Fibroblast of skin of right biceps (primary cell): Measurements from ENCODE around the gene DENND1A.
"Not testable (repeated sequence)": the region's sequence is repeated elsewhere in the genome, so short reads cannot be mapped to it uniquely, and the experiment has no call there.

Source experiments
- DNase-seq: peaks from one replicate; pipeline ENCODE4 v3.0.0-alpha.2; 2013

DENND1A gene

DNA sequence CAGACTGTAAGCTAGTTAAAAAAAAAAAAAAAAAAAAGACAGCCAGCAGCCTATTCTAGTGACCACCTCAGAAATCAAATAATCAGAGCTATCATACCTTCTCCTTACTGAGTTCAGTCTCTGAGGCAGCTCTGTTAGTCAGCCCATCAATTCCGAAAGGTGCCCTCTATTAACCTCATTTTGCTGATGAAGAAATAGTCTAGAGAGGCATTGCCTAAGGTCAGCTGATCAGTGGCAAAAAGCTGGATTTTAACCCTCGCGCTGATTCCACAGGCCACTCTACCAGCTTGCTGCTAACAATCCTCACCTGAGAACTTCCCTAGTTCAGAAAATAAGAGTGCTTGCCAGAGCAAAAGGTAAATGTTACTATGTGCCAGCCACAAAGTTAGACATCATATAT is 172.0 kb downstream of the DENND1A start:
- DNase-seq, result no peak

DNA sequence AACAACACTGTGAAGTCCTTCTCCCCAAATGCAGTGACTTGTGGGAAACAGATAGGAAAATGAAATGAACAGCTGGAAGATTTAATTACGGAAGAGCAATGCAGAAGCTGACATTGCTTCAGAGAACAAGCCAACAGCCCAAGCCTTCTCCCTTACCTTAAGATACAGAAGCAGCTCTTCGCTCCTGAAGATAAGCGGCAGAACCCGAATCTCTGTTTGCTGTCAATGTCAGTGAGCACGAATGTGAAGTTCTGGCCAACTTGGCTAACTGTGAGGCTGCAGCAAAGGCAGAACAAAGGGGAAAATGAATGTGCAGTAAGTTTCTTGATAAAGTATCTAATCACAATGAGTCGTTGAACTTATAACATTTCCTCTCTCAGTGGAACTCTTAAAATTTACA is 172.4 kb downstream of the DENND1A start:
- DNase-seq, result no peak

DNA sequence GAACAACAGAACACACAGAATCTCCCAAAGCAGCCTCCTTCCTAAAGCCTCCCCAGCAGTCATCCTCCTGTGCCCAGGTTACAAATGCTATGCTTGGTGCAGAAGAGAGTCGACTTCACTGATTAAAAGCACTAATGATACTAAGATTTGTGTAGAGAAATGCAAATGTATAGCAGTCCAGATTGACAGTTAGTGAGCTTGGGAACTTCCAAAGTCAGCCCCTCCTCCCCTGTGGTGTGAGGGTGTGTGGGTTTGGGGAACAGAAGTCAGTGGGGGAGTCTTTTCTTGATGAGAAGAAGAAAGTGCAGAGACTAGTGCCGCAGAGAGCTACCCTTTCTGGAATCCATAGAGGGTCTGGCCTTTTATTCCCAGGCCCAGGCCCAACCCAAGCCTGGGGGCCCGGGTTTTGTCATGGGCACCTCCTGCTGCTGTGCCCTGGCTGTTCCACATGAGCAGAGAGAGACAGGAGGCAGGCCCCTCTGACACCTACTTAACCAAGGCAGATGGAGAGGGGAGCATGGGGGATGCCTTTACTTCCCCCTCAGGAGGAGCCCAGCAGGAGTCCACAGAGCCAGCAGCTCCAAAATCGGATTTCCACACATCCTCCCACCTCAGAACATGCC is 173.3 kb downstream of the DENND1A start:
- DNase-seq, result no peak

DNA sequence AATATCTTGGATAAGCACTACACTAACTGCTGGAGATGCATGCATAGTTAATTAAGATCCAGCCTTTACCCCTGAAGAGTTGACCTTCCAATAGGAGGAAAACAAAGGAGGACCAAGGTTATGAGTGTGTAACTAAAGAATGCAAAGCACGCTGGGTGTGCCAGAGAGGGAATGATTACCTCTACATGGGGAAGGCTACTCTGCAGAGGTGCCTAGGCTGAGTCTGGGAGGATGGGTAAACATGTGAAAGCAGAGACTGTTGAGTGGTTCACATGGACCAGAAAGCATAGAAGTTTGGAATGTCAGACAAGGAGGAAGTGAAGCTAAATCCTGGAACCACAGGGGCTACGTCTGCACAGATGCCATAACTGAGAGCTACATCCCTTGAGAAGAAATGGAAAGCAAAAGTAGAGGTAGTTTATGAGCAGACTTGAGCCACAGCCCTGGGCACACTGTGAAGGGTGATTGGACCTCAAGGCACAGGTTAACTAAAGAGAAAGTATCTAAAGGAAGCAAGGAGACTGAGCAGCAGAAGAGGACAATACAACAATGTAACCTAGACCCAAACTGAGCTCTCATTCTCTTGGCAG is 176.2 kb downstream of the DENND1A start:
- no peak for DNase-seq

DNA sequence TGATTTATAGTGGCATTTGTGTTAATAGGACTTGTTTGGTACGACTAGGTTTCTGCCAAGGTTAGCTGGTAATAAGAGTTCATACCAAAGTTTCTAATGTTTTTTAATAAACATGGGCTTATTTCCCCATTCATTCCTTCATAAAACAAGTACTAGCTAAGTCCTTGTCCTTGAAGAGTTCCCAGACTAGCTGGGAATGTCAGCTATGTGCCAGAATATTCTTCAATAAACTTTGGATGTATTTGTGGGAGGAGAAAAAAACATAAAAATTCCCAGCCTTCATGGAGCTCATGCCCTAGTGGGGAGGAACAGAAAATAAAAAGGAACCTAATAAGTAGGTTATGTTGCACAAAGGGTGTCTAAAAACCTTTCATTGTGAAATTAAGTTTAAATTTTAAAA is 176.9 kb downstream of the DENND1A start:
- peak; percentile 24 for DNase-seq

DNA sequence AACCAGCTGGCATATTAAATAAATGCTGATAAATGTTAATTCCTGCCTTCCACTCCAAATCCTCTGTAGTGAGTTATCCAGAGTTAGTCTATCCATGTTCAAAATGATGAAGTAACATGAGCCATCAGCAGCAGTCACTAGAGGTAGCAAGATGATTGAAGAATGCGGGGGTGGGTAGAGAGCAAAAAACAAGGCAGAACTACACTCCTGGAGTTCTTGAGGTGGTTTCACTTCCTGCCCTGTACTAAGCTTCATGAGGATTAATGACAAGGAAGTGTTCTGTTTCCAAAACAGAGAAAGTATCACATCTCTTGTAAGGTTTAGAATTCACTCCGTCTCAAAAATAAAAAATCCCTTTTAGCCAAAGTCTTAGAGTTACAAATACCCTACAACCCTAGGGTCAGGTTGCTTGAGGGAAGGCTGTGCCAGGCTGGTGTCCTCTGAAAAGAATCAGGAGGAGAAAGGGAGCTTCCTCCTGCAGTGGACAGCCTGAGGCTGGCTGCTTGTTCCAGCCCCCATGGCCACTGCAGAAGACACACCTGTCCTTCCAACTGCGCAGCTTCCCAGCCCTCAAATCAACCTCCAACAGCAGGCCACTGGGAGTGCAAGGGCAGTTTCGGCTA is 180.2 kb downstream of the DENND1A start:
- peak; percentile 28 for DNase-seq

DNA sequence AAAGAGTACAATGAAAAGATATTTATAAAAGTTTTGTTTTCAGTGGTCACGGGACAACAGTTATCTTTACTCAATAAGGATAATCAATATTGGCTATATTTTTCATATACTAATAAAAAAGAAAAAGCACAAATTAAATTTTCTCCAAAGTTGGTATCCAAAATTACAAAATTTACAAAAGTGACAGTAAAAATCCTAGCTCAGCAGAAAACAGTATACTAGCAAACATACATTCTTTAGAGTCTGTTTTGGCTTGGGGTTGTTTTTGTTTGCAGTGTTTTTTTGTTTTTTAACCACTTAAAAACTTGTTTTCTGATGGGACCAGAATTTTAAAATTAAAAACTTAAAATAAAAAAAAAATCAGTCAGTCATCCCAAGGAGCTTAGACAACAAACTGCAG is 183.2 kb downstream of the DENND1A start:
- DNase-seq, result no peak

DNA sequence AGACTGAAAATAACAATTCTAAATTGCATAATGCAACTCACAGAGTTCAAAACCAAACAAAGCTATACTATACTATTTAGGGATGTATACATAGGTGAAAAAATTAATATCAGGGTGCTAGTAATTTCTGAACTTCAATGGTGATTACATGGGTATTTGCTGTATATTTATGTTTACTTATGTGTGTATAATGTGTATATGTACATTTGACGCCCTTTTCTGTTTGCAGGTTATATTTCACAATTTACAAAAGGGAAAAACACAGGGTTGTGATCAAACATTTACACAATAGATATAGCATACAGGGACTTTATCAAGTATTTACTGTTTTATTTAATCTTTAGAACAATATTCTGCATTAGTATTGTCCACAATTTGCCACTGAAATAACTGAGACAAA is 184.0 kb downstream of the DENND1A start:
- no peak for DNase-seq

DNA sequence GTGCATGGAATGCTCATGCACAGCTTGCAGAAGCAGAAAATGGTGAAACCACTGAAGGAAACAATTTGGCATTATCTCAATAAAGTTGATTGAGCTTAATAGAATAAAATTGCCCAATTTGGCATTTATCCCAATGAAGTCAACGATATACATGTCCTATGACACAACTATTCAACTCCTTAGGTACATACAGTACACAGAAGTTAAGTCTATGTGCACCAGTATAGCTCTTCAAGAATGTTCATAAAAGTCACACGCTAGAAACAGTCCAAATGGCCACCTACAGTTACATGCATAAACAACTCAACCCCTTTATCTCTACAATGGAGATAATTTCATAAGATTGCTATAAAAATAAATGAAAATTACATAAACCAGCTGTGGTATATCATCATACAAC is 184.5 kb downstream of the DENND1A start:
- no peak for DNase-seq

DNA sequence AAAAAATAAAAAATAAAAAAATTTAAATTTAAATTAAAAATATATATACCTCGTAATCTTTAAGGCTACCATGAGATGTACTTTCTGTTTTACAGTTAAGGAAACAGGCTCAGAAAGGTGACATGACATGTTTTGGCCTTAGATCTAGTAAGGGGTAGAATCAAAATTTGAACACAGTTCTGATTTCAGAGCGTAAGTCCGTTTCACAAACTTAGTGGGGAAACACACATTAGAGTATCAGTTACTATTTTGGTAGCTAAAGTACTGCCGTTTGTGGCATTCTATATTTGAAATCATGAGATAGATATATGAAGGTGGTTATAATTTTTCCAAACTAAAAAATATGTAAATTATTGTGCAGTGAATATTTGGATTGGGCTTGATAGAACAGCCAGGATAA is 186.2 kb downstream of the DENND1A start:
- DNase-seq, result no peak

DNA sequence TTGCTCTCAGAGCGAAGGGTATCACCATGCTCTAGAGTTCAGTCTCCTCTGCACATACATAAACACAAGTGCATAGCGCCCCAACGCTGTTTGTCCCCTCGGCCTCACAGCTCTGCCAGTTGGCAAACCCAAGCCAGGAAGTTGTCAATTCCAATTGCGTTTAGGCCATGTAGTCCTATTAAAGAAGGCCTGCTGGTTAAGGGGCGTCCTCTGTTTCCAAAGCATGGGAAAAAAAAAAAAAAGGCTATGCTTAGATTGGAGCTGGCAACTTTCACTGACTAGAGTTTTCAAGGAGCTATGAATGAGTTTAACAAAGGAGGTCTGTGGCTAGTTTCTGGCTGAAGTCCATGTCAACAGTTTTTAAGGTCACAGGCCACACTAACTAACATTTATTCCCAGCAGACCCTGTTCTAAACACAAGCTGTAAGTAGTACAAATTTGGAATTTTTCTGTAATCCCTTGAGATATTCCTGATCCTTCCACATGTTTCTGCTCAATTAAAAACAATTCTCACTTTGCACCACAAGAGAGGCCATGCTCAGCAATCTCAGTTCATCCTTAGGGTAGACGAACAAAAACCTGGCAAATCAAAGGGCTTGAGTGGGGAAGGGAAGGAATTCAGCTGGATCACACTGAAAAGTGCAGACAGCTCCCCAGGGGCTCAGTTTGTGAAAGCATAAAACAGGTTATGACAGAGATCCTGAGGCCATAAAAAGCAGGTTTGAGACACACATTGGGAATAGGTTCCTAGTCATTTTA is 187.7 kb downstream of the DENND1A start:
- no peak for DNase-seq

DNA sequence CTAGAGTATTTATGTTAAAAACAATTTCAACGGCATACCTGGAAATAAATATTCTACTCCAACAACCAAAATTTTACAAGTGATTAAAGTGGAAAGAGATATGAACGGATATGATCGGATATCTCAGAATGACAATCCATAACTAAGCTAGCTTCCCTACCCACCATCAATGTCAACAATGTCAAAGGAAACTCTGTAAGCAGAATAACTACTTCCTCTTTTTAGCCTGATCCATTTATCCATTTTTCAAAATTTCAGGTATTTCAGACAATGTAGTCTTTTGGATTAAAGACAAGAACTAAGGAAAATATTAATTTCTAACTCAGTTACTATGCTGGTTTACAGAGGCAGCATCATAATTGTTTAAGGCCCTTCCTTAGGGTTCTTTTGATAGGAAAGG is 188.7 kb downstream of the DENND1A start:
- DNase-seq, result no peak

DNA sequence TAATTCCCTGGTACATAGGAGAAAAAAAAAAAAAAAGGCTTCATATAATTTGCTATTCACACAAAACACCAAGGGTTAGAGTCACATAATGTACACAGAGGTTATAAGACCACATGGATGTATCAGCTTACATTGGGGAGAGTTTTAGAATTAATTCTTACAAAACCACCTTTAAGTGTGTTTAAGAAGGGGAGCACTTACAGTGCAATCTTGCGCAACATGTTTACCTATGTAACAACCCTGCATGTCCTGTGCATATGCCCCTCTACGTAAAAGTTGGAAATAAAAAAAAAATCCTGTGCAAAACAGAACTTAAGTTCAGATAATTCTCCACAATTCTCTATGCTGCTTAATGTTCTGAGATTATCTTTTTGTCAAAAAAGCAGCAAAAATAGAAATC is 190.0 kb downstream of the DENND1A start:
- DNase-seq, result no peak

DNA sequence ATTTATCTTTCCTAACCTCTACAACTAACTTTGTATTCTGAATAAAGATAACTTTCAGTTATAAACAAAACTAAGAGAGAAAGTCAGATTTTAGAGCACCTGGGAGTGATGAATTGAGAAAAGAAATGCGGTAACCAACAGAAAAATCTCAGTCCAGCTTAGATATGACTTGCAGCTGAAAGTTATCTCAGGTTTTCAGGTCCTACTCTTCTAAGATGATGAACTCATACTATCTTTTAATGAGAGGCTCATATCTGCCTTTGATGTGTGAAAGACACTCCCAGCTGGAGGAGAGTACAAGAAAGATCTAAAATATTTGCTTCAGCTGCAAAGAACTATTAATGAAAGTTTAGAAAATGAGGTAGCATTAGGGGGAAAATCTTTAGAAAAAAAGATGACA is 190.5 kb downstream of the DENND1A start:
- no peak for DNase-seq

DNA sequence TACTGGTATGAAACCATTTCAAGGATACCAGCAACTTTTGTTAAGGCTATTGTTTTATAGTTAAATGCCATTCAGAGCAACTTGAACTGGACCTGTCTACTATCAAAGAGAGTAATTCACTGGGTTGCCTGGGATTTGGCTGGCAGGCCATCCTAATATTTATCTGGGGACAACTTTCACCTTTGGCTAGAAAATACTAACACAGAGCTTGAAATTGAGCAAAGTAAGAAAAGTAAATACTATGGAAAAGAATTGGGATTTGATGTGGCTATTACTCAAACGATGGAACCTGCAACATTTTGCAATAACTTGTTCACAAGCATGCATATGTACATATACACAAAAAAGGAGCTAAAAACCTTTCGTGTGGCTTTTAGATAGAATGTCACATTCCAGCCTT is 191.3 kb downstream of the DENND1A start:
- no peak for DNase-seq

DNA sequence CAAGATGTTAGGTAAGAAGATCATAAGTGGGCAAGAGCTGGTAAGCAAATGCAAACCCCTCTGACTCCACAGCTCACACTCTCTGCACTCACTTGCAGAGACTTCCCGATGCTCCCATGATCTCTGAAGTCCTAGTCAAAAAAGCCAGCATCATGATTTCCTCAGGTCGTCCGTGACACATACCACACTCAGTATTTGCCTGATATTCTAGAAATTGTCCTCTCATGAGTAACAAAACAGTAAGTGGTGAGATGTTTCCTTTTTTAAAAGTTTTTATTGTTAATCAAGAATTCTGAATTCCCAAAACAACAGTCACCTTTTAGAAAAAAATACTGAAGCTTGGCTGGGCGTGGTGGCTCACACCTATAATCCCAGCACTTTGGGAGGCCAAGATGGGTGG is 194.6 kb downstream of the DENND1A start:
- DNase-seq, result no peak

DNA sequence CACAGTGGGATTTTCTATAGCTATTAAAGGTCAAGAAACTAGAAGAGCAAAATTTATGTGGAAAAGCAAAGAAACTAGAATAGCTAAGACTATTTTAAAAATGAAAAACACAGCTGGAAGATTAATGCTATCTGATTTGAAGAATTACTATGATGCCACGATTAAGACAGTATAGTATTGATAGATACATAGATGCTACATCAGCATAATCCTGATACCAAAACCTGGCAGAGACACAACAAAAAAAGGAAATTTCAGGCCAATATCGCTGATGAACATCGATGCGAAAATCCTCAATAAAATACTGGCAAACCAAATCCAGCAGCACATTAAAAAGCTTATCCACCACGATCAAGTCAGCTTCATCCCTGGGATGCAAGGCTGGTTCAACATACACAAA is 201.4 kb downstream of the DENND1A start:
- DNase-seq, result not testable (repeated sequence)

DNA sequence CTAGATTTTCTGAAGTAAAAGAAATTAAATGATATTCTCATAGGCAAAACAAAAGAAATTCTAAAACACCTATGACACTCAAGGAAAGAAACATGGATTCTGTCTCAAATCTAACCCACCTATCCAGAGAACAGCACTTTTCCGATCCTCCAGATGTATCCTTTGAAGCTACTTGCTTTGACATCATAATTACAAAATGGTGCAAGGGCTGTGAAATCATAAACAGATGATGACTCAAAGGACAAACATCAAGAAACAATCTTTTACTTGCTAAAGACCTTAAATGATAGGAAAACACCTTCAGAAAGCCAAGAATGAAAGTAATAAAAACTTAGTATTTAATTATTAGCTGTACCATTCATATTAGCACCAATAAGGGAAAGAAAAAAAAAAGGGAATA is 202.6 kb downstream of the DENND1A start:
- DNase-seq, result peak; percentile 19

DNA sequence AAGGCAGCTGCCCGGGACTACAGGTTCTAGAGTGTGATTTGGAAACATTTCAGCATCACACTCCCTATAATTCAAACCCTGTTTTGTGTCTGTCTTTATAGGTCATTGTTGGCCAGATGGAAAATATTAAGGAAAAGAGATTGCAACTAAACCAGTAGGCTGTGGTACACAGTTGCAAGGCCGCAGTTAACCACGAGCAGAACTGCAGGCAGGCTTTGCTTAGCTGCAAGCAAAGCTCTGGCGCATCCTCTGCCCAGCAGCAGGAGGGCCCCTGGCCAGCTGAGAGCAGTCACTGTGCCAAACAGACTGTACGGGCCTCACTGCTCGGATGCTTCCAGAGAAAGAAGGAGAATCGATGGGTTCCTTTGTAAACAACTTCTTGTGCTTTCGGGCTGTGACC is 204.5 kb downstream of the DENND1A start:
- peak; percentile 22 for DNase-seq

DNA sequence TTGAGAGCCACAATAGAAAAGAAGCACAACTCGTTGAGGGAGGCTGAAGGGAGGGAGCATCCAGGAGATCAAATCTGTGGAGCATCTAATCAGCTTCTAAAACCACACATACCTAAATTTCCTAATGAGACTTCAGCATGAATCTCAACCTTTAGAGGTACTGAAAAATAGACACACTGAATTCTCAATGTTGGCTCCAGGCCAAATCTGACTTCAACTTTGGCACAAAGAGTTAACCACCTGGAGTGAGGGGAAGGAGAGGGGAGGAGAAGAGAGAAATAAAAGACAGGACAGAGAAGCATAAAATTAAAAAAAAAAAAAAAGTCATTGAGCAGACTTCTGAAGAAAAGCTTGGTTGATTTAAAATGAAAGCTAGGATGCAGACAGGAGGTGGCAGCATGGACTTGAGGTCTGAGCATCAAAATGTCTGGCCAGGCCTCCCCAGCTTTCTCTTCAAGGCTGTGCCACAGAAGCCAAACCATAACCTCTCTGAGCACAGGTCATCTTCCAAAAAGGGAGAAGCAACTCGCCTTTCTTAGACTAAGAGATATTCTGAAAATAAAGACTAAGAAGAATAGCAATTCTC is 205.6 kb downstream of the DENND1A start:
- peak; percentile 44 for DNase-seq

DNA sequence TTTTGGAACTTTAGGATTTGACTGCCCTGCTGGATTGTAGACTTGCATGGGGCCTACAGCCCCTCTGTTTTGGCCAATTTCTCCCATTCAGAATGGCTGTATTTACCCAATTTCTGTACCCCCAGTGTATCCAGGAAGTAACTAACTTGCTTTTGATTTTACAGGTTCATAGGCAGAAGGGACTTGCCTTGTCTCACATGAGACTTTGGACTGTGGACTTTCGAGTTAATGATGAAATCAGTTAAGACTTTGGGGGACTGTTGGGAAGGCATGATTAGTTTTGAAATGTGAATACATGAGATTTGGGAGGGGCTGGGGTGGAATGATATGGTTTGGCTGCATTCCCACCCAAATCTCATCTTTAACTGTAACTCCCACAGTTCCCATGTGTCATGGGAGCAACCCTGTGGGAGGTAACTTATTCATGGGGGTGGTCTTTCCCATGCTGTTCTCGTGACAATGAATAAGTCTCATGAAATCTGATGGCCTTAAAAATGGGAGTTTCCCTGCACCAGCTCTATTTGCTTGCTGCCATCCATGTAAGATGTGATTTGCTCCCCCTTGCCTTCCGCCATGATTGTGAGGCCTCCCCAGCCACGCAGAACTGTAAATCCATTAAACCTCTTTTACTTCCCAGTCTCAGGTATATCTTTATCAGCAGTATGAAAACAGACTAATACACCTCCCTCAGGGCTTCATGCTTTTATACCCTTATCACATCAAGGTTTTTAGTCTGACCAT is 206.6 kb downstream of the DENND1A start:
- no peak for DNase-seq

DNA sequence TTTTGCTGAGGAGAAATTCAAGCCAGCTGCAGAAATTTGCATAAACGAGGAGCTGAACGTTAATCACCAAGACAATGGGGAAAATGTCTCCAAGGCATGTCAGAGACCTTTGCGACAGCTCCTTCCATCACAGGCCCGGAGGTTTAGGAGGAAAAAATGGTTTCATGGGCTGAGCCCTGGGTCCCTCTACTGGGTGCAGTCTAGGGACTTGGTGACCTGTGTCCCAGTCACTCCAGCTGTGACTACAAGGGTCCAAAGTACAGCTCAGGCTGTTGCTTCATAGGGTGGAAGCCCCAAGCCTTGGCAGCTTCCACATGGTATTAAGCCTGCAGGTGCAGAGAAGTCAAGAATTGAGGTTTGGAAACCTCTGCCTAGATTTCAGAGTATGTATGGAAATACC is 207.5 kb downstream of the DENND1A start:
- DNase-seq, result no peak

DNA sequence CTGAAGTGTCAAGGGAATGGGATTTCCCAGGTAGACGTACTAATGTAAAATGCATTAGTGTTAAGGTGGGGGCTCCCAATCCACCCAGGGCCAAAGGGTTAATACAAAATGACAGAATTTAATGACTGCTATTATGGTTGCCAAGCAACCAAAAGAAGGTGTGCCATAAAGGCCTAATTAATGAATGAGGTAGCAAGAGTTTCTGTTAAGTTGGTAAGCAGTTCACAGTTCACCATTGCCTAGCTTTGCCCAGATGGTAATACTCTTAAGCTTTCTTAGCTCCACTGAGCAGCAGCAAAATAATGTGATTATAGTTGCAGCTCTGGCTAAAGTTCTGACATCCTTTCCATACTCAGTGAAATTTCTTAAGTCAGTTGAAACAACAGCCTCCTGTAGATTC is 211.7 kb downstream of the DENND1A start:
- no peak for DNase-seq
